ENCODE data around the gene CCNJL.
"Not testable (repeated sequence)": the region's sequence is repeated elsewhere in the genome, so short reads cannot be mapped to it uniquely, and the experiment has no call there.

CCNJL gene

DNA sequence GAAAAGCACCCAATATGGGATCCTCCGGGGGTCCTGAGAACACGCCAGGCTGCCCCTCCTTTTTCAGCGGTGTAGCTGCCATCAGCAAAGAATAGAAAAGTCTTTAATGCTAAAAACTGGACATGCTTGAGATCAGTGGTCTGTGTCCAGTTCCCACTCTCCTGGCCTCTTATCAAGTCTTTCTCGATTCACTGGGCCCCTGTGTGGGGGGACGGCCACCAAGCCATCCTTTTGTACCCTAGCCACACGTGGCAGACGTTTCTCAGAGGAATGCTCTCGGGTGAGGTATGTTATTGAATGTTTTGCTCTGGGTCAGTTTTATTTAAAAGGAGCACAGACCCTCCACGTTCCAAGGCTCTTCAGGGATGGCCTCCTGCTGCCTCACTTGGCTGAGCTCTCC is 59.4 kb downstream of the CCNJL start:
- TF ChIP-seq, protein P1, sequence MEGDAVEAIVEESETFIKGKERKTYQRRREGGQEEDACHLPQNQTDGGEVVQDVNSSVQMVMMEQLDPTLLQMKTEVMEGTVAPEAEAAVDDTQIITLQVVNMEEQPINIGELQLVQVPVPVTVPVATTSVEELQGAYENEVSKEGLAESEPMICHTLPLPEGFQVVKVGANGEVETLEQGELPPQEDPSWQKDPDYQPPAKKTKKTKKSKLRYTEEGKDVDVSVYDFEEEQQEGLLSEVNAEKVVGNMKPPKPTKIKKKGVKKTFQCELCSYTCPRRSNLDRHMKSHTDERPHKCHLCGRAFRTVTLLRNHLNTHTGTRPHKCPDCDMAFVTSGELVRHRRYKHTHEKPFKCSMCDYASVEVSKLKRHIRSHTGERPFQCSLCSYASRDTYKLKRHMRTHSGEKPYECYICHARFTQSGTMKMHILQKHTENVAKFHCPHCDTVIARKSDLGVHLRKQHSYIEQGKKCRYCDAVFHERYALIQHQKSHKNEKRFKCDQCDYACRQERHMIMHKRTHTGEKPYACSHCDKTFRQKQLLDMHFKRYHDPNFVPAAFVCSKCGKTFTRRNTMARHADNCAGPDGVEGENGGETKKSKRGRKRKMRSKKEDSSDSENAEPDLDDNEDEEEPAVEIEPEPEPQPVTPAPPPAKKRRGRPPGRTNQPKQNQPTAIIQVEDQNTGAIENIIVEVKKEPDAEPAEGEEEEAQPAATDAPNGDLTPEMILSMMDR (conservative IDR thresholded peaks at IDR 0.05) = no peak
- no peak overlapping the region for H3K27ac ChIP-seq

DNA sequence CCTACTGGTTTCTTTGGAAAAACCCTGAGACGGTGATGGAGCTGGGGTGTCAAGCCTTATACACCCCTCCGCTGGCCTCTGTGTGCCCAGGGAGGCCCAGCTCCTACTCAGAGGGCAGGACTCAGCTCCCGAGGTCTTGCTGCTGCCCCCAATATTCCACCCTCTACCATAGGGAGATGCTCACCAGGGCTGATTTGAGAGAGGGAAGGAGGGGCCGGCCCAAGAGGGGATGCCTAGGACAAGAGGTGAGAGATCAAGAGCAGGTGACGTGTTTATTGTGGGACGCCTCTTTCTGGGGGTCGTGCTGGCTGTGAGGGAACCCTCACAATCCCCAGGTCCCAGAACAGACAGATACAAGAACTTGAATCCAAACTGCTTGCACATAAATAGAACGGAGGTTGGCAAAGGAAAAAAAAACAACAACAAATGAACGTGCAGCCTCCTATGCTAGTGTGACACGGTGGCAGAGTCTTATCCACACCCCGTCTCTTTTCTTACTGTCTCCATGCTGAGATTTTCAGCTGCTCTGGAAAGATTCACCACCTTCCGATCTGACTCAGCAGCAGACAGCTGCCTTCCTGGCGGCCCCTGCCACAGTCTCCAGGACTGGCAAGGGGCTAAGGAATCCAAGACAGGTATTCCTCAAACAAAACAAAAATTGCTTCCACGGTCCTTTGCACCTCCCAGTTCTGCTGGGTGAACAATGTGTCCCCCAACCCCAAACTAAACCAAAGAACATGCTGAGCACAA is 60.8 kb downstream of the CCNJL start:
- no peak overlapping the region for H3K27ac ChIP-seq
- TF ChIP-seq, protein P1 (conservative IDR thresholded peaks at IDR 0.05) = no peak

DNA sequence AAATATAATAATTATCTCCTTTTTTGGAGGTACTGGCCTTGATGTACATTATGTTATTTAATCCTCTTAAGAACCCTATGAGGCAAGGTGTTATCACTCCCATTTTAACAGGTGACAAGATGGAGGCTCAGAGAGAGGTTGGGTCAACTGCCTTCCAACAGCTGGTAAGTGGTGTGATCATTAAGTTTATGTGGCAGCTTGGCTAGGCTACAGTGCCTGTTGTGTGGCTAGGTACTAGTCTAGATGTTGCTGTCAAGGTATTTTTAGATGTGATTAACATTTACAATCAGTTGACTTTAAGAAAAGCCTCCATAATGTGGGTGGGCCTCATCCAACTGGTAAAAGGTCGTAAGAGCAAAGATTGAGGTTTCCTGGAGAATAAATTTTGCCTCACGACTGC is 61.5 kb downstream of the CCNJL start:
- no peak overlapping the region for H3K27ac ChIP-seq
- TF ChIP-seq, protein P1 (conservative IDR thresholded peaks at IDR 0.05) = no peak

DNA sequence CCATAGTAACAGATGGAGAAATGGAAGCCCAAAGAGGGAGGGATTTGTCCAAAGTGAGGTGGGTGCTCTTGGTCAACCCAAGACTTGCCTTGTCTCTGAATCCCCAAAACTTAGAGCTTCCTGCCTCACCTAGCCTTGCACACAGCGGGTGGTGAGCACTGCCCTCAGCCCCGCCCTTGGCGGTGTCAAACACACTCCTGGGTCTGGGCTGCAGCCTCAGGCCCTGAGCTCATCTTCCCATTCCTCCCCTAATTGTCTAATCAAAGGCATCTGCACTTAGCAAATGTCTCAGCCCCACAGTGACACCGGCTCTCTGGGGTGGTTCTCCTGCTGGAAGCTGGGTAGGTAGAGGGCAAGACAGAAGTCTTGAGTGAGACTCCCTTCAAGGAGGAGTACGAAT is 62.1 kb downstream of the CCNJL start:
- H3K27ac ChIP-seq = no peak overlapping the region
- TF ChIP-seq, protein P1 (conservative IDR thresholded peaks at IDR 0.05) = no peak

DNA sequence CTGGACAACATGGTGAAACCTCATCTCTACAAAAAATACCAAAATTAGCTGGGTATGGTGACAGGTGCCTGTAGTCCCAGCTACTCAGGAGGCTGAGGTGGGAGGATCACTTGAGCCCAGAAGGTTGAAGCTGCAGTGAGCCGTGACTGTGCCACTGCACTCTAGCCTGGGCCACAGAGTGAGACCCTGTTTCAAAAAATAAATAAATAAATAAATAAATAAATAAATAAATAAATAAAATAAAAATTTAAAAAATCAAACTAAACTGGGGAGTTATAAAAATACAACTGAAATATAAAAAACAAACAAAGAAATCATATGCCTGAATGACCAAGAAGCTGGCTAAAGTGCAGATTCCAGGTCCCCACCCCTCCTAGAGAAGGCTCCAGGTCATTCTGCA is 62.8 kb downstream of the CCNJL start:
- H3K27ac ChIP-seq = not testable (repeated sequence)

DNA sequence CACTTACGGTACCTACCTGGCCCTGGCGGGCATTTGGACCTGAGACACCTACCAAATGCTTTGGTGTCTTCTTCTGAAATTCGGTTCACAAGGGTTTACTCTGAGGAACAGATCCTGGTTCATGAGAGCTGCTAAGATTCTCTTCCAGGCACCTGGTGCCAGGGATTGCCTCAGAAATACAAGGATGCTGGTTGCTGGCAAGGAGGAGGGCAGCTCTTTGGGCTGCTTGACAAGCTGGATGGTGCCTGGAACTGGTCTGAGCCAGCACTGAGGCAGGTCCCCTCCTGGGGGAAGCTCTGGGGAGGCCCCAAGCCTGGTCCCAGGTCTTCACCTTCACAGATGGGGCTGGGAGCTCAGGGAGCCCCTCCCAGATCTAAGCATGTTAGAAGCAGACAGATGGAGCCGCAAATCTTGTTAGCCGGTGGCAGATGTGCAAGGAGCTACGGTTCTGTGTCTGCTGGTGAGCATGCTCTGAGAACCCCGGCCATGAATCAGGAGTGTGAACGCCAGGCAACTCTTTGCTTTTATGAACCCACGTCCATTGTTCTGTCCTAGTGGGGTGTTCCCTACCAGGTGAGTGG is 66.8 kb downstream of the CCNJL start:
- H3K27ac ChIP-seq = no peak overlapping the region

DNA sequence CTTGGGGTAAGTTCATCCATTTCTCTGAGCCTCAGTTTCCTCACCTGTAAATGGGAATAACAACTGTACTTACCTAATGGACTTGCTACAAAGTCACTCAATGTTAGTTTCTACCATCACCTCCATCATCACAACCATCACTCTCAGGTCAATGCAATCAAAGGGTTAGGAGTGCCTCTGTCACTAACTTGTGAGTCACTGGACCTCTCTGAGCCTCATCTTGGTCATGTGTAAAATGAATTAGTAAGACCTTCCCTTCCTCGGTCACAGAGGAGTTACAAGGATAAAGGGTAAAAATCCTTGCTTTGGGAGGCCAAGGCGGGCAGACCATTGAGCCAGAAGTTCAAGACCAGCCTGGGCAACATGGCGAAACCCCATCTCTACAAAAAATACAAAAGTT is 70.2 kb downstream of the CCNJL start:
- H3K27ac ChIP-seq = no peak overlapping the region
- TF ChIP-seq, protein P1 (conservative IDR thresholded peaks at IDR 0.05) = no peak

More for the DNA sequence above, 66.8 kb downstream of the CCNJL start:
- TF ChIP-seq, protein P1 (conservative IDR thresholded peaks at IDR 0.05) = no peak

DNA sequence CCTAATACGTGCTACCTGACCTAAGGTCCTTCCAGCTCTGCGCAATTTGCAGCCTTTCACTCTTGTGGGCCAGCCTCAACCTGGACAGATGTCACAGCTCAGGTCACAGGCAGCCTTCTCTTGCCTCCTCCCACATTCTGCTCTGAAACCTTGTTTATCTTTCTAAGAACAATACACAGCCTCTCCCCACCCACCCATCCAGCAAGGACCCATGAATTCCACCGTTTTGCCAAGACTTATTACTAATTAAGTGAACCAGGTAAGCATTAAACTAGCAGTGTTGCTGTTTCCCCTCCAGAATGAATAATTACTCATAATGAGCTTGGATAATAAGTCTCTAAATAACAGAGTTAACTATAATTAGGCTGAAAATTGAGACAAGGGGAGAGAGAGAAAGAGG is 72.0 kb downstream of the CCNJL start:
- TF ChIP-seq, protein P1 (conservative IDR thresholded peaks at IDR 0.05) = no peak
- H3K27ac ChIP-seq = no peak overlapping the region

Data from VCaP (cell line).